ENCODE measurements around the gene RRM2.

- TF ChIP-seq, protein P1, sequence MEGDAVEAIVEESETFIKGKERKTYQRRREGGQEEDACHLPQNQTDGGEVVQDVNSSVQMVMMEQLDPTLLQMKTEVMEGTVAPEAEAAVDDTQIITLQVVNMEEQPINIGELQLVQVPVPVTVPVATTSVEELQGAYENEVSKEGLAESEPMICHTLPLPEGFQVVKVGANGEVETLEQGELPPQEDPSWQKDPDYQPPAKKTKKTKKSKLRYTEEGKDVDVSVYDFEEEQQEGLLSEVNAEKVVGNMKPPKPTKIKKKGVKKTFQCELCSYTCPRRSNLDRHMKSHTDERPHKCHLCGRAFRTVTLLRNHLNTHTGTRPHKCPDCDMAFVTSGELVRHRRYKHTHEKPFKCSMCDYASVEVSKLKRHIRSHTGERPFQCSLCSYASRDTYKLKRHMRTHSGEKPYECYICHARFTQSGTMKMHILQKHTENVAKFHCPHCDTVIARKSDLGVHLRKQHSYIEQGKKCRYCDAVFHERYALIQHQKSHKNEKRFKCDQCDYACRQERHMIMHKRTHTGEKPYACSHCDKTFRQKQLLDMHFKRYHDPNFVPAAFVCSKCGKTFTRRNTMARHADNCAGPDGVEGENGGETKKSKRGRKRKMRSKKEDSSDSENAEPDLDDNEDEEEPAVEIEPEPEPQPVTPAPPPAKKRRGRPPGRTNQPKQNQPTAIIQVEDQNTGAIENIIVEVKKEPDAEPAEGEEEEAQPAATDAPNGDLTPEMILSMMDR (IDR thresholded peaks at IDR 0.05): no peak
- TF ChIP-seq POLR2A (IDR thresholded peaks at IDR 0.05): no peak
- no peak for TF ChIP-seq EP300 (IDR thresholded peaks at IDR 0.05)
Observed at GRCh38 chr2:10120877-10121574, 1.5 kb upstream of the RRM2 start.

All from ovary (tissue), 3 donors.